ENCODE data around the gene FCER1G.

FCER1G gene

GRCh38 chr1:161171696-161172095 lies 43.4 kb upstream of the FCER1G start:
- no peak for TF ChIP-seq CTCF (IDR thresholded peaks at IDR 0.05; ENCODE audit: unreplicated experiment in 3 of 3)
- H3K9me3 Mint-ChIP-seq: no peaks in the 10 kb centered on the region
- no peaks in the 10 kb centered on the region for H3K27me3 Mint-ChIP-seq (ENCODE audit: low read depth)
- no peak overlapping the region for H3K27ac Mint-ChIP-seq
- no peak overlapping the region for H3K4me3 Mint-ChIP-seq
- peaks cover 36% of the 10 kb centered on the region for H3K4me1 Mint-ChIP-seq
- H3K36me3 Mint-ChIP-seq (ENCODE audit: low read depth): peaks cover 49% of the 10 kb centered on the region

GRCh38 chr1:161172349-161172748 lies 42.7 kb upstream of the FCER1G start:
- Mint-ChIP-seq H3K4me1 (peaks cover 40% of the 10 kb centered on the region), H3K36me3 (ENCODE audit: low read depth) (peaks cover 49% of the 10 kb centered on the region), H3K9me3 (no peaks in the 10 kb centered on the region), H3K27ac (no peak overlapping the region), H3K4me3 (peak overlapping the region in 2 of 3 experiments; percentile 45 to 60), H3K27me3 (ENCODE audit: low read depth) (no peaks in the 10 kb centered on the region)
- no peak for TF ChIP-seq CTCF (IDR thresholded peaks at IDR 0.05; ENCODE audit: unreplicated experiment in 3 of 3)

- Mint-ChIP-seq H3K9me3 (no peaks in the 10 kb centered on the region), H3K36me3 (ENCODE audit: low read depth) (peaks cover 49% of the 10 kb centered on the region), H3K4me1 (peaks cover 45% of the 10 kb centered on the region), H3K27ac (peak overlapping the region in 1 of 3 experiments; percentile 48), H3K27me3 (ENCODE audit: low read depth) (no peaks in the 10 kb centered on the region), H3K4me3 (peak overlapping the region in 1 of 3 experiments; percentile 60)
- TF ChIP-seq CTCF (IDR thresholded peaks at IDR 0.05; ENCODE audit: unreplicated experiment in 3 of 3): no peak
Observed at GRCh38 chr1:161172776-161173376, 42.2 kb upstream of the FCER1G start.

GRCh38 chr1:161173711-161174110 lies 41.4 kb upstream of the FCER1G start:
- H3K27me3 Mint-ChIP-seq (ENCODE audit: low read depth): no peaks in the 10 kb centered on the region
- no peak for TF ChIP-seq CTCF (IDR thresholded peaks at IDR 0.05; ENCODE audit: unreplicated experiment in 3 of 3)
- peaks cover 44% of the 10 kb centered on the region for H3K4me1 Mint-ChIP-seq
- peaks cover 49% of the 10 kb centered on the region for H3K36me3 Mint-ChIP-seq (ENCODE audit: low read depth)
- H3K4me3 Mint-ChIP-seq: peak overlapping the region; percentile 15 to 28 (median 26)
- H3K9me3 Mint-ChIP-seq: no peaks in the 10 kb centered on the region
- no peak overlapping the region for H3K27ac Mint-ChIP-seq

- peak overlapping the region; percentile 53 to 100 (median 100) for H3K4me3 Mint-ChIP-seq
- no peaks in the 10 kb centered on the region for H3K27me3 Mint-ChIP-seq (ENCODE audit: low read depth)
- peaks cover 44% of the 10 kb centered on the region for H3K36me3 Mint-ChIP-seq (ENCODE audit: low read depth)
- H3K9me3 Mint-ChIP-seq: no peaks in the 10 kb centered on the region
- no peak overlapping the region for H3K27ac Mint-ChIP-seq
- no peak for TF ChIP-seq CTCF (IDR thresholded peaks at IDR 0.05; ENCODE audit: unreplicated experiment in 3 of 3)
- peaks cover 44% of the 10 kb centered on the region for H3K4me1 Mint-ChIP-seq
Observed at GRCh38 chr1:161174911-161175310, 40.2 kb upstream of the FCER1G start.
